Measurements from ENCODE around the gene SLC17A8. TPM values are rescaled to one million over a fixed set of nuclear protein-coding genes. Genes with fewer than 3 reads are reported as not detected.
"Not testable (repeated sequence)": the region's sequence is repeated elsewhere in the genome, so short reads cannot be mapped to it uniquely, and the experiment has no call there.

Gene SLC17A8
- total RNA-seq, 1 experiment from 2014 or later, result 0.15 TPM

DNA sequence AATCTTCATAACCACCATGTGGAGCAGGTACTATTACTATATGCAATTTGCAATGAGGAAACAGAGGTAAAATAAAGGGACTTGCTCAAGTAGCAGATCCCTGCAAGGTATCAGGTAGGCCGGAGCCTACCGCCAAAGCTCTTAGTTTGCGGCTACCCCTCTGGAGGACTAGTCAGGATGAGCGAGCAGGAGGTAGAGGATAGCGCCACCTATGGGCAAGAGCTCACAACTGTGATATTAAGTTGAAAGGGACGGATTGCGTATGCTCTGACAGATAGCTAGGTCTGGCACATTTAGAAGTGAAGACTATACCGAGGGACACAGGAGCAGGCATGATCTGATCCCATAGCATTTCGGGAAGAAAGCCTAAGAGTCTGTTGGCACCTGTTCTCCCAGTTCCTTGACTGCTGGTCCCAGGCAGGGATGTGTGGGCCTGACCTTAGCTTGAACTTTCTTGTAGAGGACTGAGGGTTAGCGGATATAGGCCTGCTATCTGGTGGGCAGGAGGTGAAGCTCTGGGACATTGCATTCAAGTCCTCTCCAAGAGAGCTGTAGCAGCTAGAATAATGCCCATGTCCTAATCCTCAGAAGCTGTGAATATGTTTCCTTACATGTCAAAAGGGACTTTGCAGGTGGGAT is 48.0 kb downstream of the SLC17A8 start:
- Histone ChIP-seq H2AFZ (ENCODE audit: low read length) (no peak overlapping the region), H3K27ac (ENCODE audit: low read length) (no peak overlapping the region)
- DNase-seq, result peak; percentile 90

GRCh38 chr12:100413001-100413400 is 56.1 kb downstream of the SLC17A8 start:
- no peak overlapping the region for H3K4me2 ChIP-seq (ENCODE audit: low read depth, low read length, poor library complexity, severe bottlenecking)
- H3K27me3 ChIP-seq (ENCODE audit: low read length), result no peaks in the 10 kb centered on the region
- H3K36me3 ChIP-seq (ENCODE audit: insufficient read depth, low read length), result no peaks in the 10 kb centered on the region
- DNase-seq, result no peak
- H3K27ac ChIP-seq (ENCODE audit: low read length), result no peak overlapping the region
- no peaks in the 10 kb centered on the region for H3K9me3 ChIP-seq (ENCODE audit: low read length)
- no peak overlapping the region for H3K4me3 ChIP-seq (ENCODE audit: low read length)
- no peak overlapping the region for H3K9ac ChIP-seq (ENCODE audit: low read length)
- no peak overlapping the region for H2AFZ ChIP-seq (ENCODE audit: low read length)
- no peaks in the 10 kb centered on the region for H4K20me1 ChIP-seq (ENCODE audit: insufficient read depth, low read depth, low read length)
- H3K79me2 ChIP-seq (ENCODE audit: low read length), result no peaks in the 10 kb centered on the region
- no peaks in the 10 kb centered on the region for H3K9me2 ChIP-seq (replicated peaks; ENCODE audit: insufficient read depth, low read length)
- H3K4me1 ChIP-seq (ENCODE audit: low read length), result no peaks in the 10 kb centered on the region

More for the DNA sequence above, 48.0 kb downstream of the SLC17A8 start:
- Histone ChIP-seq H3K9me2 (replicated peaks; ENCODE audit: insufficient read depth, low read length) (no peaks in the 10 kb centered on the region), H3K4me3 (ENCODE audit: low read length) (no peak overlapping the region), H3K79me2 (ENCODE audit: low read length) (no peaks in the 10 kb centered on the region), H3K36me3 (ENCODE audit: insufficient read depth, low read length) (no peaks in the 10 kb centered on the region), H3K27me3 (ENCODE audit: low read length) (no peaks in the 10 kb centered on the region), H4K20me1 (ENCODE audit: insufficient read depth, low read depth, low read length) (no peaks in the 10 kb centered on the region), H3K4me1 (ENCODE audit: low read length) (peaks cover 1% of the 10 kb centered on the region), H3K9me3 (ENCODE audit: low read length) (no peaks in the 10 kb centered on the region), H3K4me2 (ENCODE audit: low read depth, low read length, poor library complexity, severe bottlenecking) (no peak overlapping the region), H3K9ac (ENCODE audit: low read length) (no peak overlapping the region)

- Histone ChIP-seq H3K36me3 (ENCODE audit: insufficient read depth, low read length) (no peaks in the 10 kb centered on the region), H4K20me1 (ENCODE audit: insufficient read depth, low read depth, low read length) (no peaks in the 10 kb centered on the region), H3K9me3 (ENCODE audit: low read length) (no peaks in the 10 kb centered on the region), H3K27ac (ENCODE audit: low read length) (no peak overlapping the region), H3K79me2 (ENCODE audit: low read length) (no peaks in the 10 kb centered on the region), H3K27me3 (ENCODE audit: low read length) (no peaks in the 10 kb centered on the region), H2AFZ (ENCODE audit: low read length) (no peak overlapping the region), H3K9me2 (replicated peaks; ENCODE audit: insufficient read depth, low read length) (no peaks in the 10 kb centered on the region), H3K9ac (ENCODE audit: low read length) (no peak overlapping the region), H3K4me1 (ENCODE audit: low read length) (no peaks in the 10 kb centered on the region), H3K4me2 (ENCODE audit: low read depth, low read length, poor library complexity, severe bottlenecking) (no peak overlapping the region), H3K4me3 (ENCODE audit: low read length) (no peak overlapping the region)
- DNase-seq, result no peak
Measured at GRCh38 chr12:100414739-100415138, 57.9 kb downstream of the SLC17A8 start.

DNA sequence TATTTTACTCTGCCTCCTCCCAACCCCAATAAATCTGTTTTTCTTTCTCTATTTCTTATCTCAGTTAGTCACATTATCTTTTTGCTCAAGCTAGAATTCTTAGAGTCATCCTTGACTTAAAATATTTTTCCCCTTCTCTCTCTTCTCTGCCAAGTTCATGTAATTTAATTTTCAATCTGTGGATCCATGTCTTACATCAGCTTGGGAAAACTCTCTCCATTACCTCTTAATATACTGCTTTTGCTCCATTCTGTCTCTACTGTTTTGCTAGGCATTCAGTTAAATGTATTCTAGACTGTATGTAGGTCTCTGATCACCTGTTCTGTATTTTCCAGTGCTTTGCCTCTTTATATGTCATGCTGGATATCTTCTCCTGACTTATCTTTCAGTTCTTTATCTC is 65.8 kb downstream of the SLC17A8 start:
- H3K4me1 ChIP-seq (ENCODE audit: low read length), result peaks cover 27% of the 10 kb centered on the region
- H3K27ac ChIP-seq (ENCODE audit: low read length), result no peak overlapping the region

GRCh38 chr12:100426145-100426544 is 69.3 kb downstream of the SLC17A8 start:
- no peaks in the 10 kb centered on the region for H4K20me1 ChIP-seq (ENCODE audit: insufficient read depth, low read depth, low read length)
- H3K9me2 ChIP-seq (replicated peaks; ENCODE audit: insufficient read depth, low read length), result no peaks in the 10 kb centered on the region
- H2AFZ ChIP-seq (ENCODE audit: low read length), result 0 out of 2 replicates have a peak overlapping the region, but pooled peaks have one; percentile 51
- H3K4me1 ChIP-seq (ENCODE audit: low read length), result peaks cover 27% of the 10 kb centered on the region
- H3K27ac ChIP-seq (ENCODE audit: low read length), result peak overlapping the region; percentile 93
- no peaks in the 10 kb centered on the region for H3K9me3 ChIP-seq (ENCODE audit: low read length)
- H3K4me2 ChIP-seq (ENCODE audit: low read depth, low read length, poor library complexity, severe bottlenecking), result peak overlapping the region; percentile 48
- no peaks in the 10 kb centered on the region for H3K79me2 ChIP-seq (ENCODE audit: low read length)
- H3K9ac ChIP-seq (ENCODE audit: low read length), result peak overlapping the region; percentile 16; the same call in 1 of the 2 replicates
- DNase-seq, result no peak
- H3K4me3 ChIP-seq (ENCODE audit: low read length), result peak overlapping the region; percentile 41
- no peaks in the 10 kb centered on the region for H3K27me3 ChIP-seq (ENCODE audit: low read length)
- no peaks in the 10 kb centered on the region for H3K36me3 ChIP-seq (ENCODE audit: insufficient read depth, low read length)

More for the DNA sequence above, 65.8 kb downstream of the SLC17A8 start:
- Histone ChIP-seq H3K4me3 (ENCODE audit: low read length) (no peak overlapping the region), H3K27me3 (ENCODE audit: low read length) (no peaks in the 10 kb centered on the region), H3K36me3 (ENCODE audit: insufficient read depth, low read length) (no peaks in the 10 kb centered on the region), H4K20me1 (ENCODE audit: insufficient read depth, low read depth, low read length) (no peaks in the 10 kb centered on the region), H3K9ac (ENCODE audit: low read length) (no peak overlapping the region), H3K79me2 (ENCODE audit: low read length) (no peaks in the 10 kb centered on the region), H3K9me2 (replicated peaks; ENCODE audit: insufficient read depth, low read length) (no peaks in the 10 kb centered on the region), H3K4me2 (ENCODE audit: low read depth, low read length, poor library complexity, severe bottlenecking) (no peak overlapping the region), H2AFZ (ENCODE audit: low read length) (0 out of 2 replicates have a peak overlapping the region, but pooled peaks have one; percentile 15), H3K9me3 (ENCODE audit: low read length) (no peaks in the 10 kb centered on the region)
- DNase-seq, result no peak

- no peaks in the 10 kb centered on the region for H3K36me3 ChIP-seq (ENCODE audit: insufficient read depth, low read length)
- peak overlapping the region; percentile 93 for H3K27ac ChIP-seq (ENCODE audit: low read length)
- no peak for DNase-seq
- H3K27me3 ChIP-seq (ENCODE audit: low read length), result no peaks in the 10 kb centered on the region
- H3K9me2 ChIP-seq (replicated peaks; ENCODE audit: insufficient read depth, low read length), result no peaks in the 10 kb centered on the region
- H3K4me1 ChIP-seq (ENCODE audit: low read length), result peaks cover 27% of the 10 kb centered on the region
- H2AFZ ChIP-seq (ENCODE audit: low read length), result 0 out of 2 replicates have a peak overlapping the region, but pooled peaks have one; percentile 47
- H3K9me3 ChIP-seq (ENCODE audit: low read length), result no peaks in the 10 kb centered on the region
- H3K4me2 ChIP-seq (ENCODE audit: low read depth, low read length, poor library complexity, severe bottlenecking), result no peak overlapping the region
- no peaks in the 10 kb centered on the region for H3K79me2 ChIP-seq (ENCODE audit: low read length)
- no peak overlapping the region for H3K4me3 ChIP-seq (ENCODE audit: low read length)
- no peak overlapping the region for H3K9ac ChIP-seq (ENCODE audit: low read length)
- no peaks in the 10 kb centered on the region for H4K20me1 ChIP-seq (ENCODE audit: insufficient read depth, low read depth, low read length)
Measured at GRCh38 chr12:100427078-100427477, 70.2 kb downstream of the SLC17A8 start.

DNA sequence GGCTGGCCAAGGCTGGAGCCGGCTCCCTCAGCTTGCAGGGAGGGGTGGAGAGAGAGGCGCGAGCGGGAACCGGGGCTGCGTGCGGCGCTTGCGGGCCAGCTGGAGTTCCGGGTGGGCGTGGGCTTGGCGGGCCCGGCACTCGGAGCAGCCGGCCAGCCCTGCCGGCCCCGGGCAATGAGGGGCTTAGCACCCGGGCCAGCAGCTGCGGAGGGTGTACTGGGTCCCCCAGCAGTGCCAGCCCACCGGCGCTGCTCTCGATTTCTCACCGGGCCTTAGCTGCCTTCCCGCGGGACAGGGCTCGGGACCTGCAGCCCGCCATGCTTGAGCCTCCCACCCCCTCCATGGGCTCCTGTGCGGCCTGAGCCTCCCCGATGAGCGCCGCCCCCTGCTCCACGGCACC is 73.4 kb downstream of the SLC17A8 start:
- H3K9ac ChIP-seq (ENCODE audit: low read length); H3K79me2 ChIP-seq (ENCODE audit: low read length); H3K9me3 ChIP-seq (ENCODE audit: low read length); H3K36me3 ChIP-seq (ENCODE audit: insufficient read depth, low read length); H3K27me3 ChIP-seq (ENCODE audit: low read length); H3K4me3 ChIP-seq (ENCODE audit: low read length); H2AFZ ChIP-seq (ENCODE audit: low read length); H4K20me1 ChIP-seq (ENCODE audit: insufficient read depth, low read depth, low read length); H3K4me2 ChIP-seq (ENCODE audit: low read depth, low read length, poor library complexity, severe bottlenecking); H3K9me2 ChIP-seq (replicated peaks; ENCODE audit: insufficient read depth, low read length); DNase-seq; H3K27ac ChIP-seq (ENCODE audit: low read length): not testable (repeated sequence)
- peaks cover 22% of the 10 kb centered on the region for H3K4me1 ChIP-seq (ENCODE audit: low read length)

DNA sequence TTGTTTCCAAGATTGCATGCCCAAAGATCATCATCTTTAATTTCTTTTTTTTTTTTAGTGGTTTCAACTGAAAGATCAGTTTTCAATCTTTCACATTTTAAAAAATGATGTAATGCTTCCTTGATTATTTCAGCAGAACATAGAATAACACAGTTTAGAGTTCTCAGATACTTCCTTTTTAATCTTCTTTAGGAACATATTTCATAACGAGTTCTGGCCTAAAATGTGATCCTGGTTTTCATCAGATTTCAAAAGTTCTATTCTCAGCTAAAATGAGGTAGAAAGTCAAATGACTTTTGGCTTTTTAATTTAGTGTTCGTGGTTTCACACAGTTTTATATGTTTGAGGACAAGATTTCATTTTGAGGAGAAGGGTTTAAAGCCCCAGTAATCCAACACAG is 76.8 kb downstream of the SLC17A8 start:
- H3K79me2 ChIP-seq (ENCODE audit: low read length), result no peaks in the 10 kb centered on the region
- H3K4me1 ChIP-seq (ENCODE audit: low read length), result no peaks in the 10 kb centered on the region
- H4K20me1 ChIP-seq (ENCODE audit: insufficient read depth, low read depth, low read length), result no peaks in the 10 kb centered on the region
- no peak overlapping the region for H3K9ac ChIP-seq (ENCODE audit: low read length)
- no peak overlapping the region for H3K4me3 ChIP-seq (ENCODE audit: low read length)
- no peak overlapping the region for H2AFZ ChIP-seq (ENCODE audit: low read length)
- H3K4me2 ChIP-seq (ENCODE audit: low read depth, low read length, poor library complexity, severe bottlenecking), result no peak overlapping the region
- H3K9me3 ChIP-seq (ENCODE audit: low read length), result no peaks in the 10 kb centered on the region
- no peaks in the 10 kb centered on the region for H3K36me3 ChIP-seq (ENCODE audit: insufficient read depth, low read length)
- no peak for DNase-seq
- H3K27me3 ChIP-seq (ENCODE audit: low read length), result no peaks in the 10 kb centered on the region
- no peak overlapping the region for H3K27ac ChIP-seq (ENCODE audit: low read length)
- H3K9me2 ChIP-seq (replicated peaks; ENCODE audit: insufficient read depth, low read length), result no peaks in the 10 kb centered on the region
